Naive B cell (primary cell): ENCODE measurements around the gene ADGRB3. TPM values are rescaled to one million over a fixed set of nuclear protein-coding genes. Genes with fewer than 3 reads are reported as not detected.

Source experiments
- ATAC-seq, 2 donors: fragments of 150-1000 bp; cut with Tn5 transposase; 2 replicates each; pipeline ENCODE4 v1.10.0; 2021; ENCODE audit warnings: low read depth in 2 of 2, mild to moderate bottlenecking in 2 of 2, moderate library complexity in 2 of 2
- DNase-seq: peaks from one replicate; pipeline ENCODE4 v3.0.0; 2022
- H3K27ac Mint-ChIP-seq, 6 donors: one replicate each; pipeline ENCODE4 v1.8.0; 2020 to 2022; ENCODE audit warnings: mild to moderate bottlenecking in 6 of 6, mixed read lengths in 6 of 6, moderate library complexity in 5 of 6, inconsistent platforms in 2 of 6
- H3K27me3 Mint-ChIP-seq, 3 donors: one replicate each; pipeline ENCODE4 v1.8.0; 2021 to 2022; ENCODE audit warnings: mixed read lengths in 3 of 3, mild to moderate bottlenecking in 1 of 3
- H3K36me3 Mint-ChIP-seq, 2 donors: one replicate each; pipeline ENCODE4 v1.8.0; 2020 to 2022; ENCODE audit warnings: mixed read lengths in 2 of 2, inconsistent platforms in 1 of 2, mild to moderate bottlenecking in 1 of 2
- H3K4me1 Mint-ChIP-seq, 3 donors: one replicate each; pipeline ENCODE4 v1.8.0; 2020 to 2022; ENCODE audit warnings: mixed read lengths in 3 of 3, inconsistent platforms in 1 of 3, mild to moderate bottlenecking in 1 of 3, moderate library complexity in 1 of 3
- H3K4me3 Mint-ChIP-seq, 8 donors: one replicate each; pipeline ENCODE4 v1.8.0; 2020 to 2022; ENCODE audit warnings: mild to moderate bottlenecking in 8 of 8, mixed read lengths in 8 of 8, moderate library complexity in 8 of 8, inconsistent platforms in 2 of 8
- H3K9me3 Mint-ChIP-seq, 7 donors: one replicate each; pipeline ENCODE4 v1.8.0; 2020 to 2022; ENCODE audit warnings: mixed read lengths in 7 of 7, mild to moderate bottlenecking in 5 of 7, inconsistent platforms in 2 of 7, moderate library complexity in 1 of 7
- polyA plus RNA-seq, 6 donors: library from polyadenylated mRNA; unstranded; fragments of 300-500 nt; fragmentation: Illumina TruSeq; gene quantifications; one replicate each; pipeline ENCODE4 v1.2.3, GENCODE V29; 2021; ENCODE audit warnings: low read depth in 6 of 6

ADGRB3 gene
- polyA plus RNA-seq, 6 donors from 2014 or later = not detected

- ATAC-seq (no peak), DNase-seq (no peak)
- Mint-ChIP-seq H3K9me3 (peaks cover 0 to 5% (median 0%) of the 10 kb centered on the region in 7 donors), H3K4me3 (no peak overlapping the region), H3K4me1 (no peaks in the 10 kb centered on the region), H3K36me3 (no peaks in the 10 kb centered on the region), H3K27me3 (no peaks in the 10 kb centered on the region), H3K27ac (no peak overlapping the region)
Observed at GRCh38 chr6:69294407-69294806, 659.3 kb downstream of the ADGRB3 start.

GRCh38 chr6:69294862-69295261, 659.8 kb downstream of the ADGRB3 start:
- H3K4me3 Mint-ChIP-seq = no peak overlapping the region
- no peaks in the 10 kb centered on the region for H3K27me3 Mint-ChIP-seq
- ATAC-seq = no peak
- H3K36me3 Mint-ChIP-seq = no peaks in the 10 kb centered on the region
- peaks cover 0 to 4% (median 0%) of the 10 kb centered on the region in 7 donors for H3K9me3 Mint-ChIP-seq
- DNase-seq = no peak
- H3K4me1 Mint-ChIP-seq = no peaks in the 10 kb centered on the region
- no peak overlapping the region for H3K27ac Mint-ChIP-seq

- Mint-ChIP-seq H3K36me3 (no peaks in the 10 kb centered on the region), H3K9me3 (peaks cover 0 to 13% (median 0%) of the 10 kb centered on the region in 7 donors), H3K27me3 (no peaks in the 10 kb centered on the region), H3K4me3 (no peak overlapping the region), H3K4me1 (no peaks in the 10 kb centered on the region), H3K27ac (no peak overlapping the region)
- DNase-seq = no peak
- ATAC-seq = no peak
Observed at GRCh38 chr6:69303382-69303781, 668.3 kb downstream of the ADGRB3 start.

- no peaks in the 10 kb centered on the region for H3K27me3 Mint-ChIP-seq
- H3K4me1 Mint-ChIP-seq = no peaks in the 10 kb centered on the region
- H3K36me3 Mint-ChIP-seq = no peaks in the 10 kb centered on the region
- no peak overlapping the region for H3K27ac Mint-ChIP-seq
- ATAC-seq = no peak
- DNase-seq = no peak
- H3K9me3 Mint-ChIP-seq = peaks cover 0 to 22% (median 1%) of the 10 kb centered on the region in 7 donors
- H3K4me3 Mint-ChIP-seq = no peak overlapping the region
Observed at GRCh38 chr6:69305456-69305855, 670.4 kb downstream of the ADGRB3 start.

- Mint-ChIP-seq H3K4me3 (no peak overlapping the region), H3K27ac (no peak overlapping the region)
Observed at GRCh38 chr6:69308584-69308983, 673.5 kb downstream of the ADGRB3 start.

GRCh38 chr6:69311888-69312287, 676.8 kb downstream of the ADGRB3 start:
- DNase-seq = no peak
- no peak overlapping the region for H3K4me3 Mint-ChIP-seq
- no peaks in the 10 kb centered on the region for H3K4me1 Mint-ChIP-seq
- ATAC-seq = no peak
- no peaks in the 10 kb centered on the region for H3K27me3 Mint-ChIP-seq
- no peak overlapping the region for H3K27ac Mint-ChIP-seq
- H3K36me3 Mint-ChIP-seq = no peaks in the 10 kb centered on the region
- peaks cover 0 to 18% (median 2%) of the 10 kb centered on the region in 7 donors for H3K9me3 Mint-ChIP-seq

More at GRCh38 chr6:69308584-69308983, 673.5 kb downstream of the ADGRB3 start:
- ATAC-seq (no peak), DNase-seq (no peak)
- Mint-ChIP-seq H3K36me3 (no peaks in the 10 kb centered on the region), H3K27me3 (no peaks in the 10 kb centered on the region), H3K9me3 (peaks cover 0 to 18% (median 2%) of the 10 kb centered on the region in 7 donors), H3K4me1 (no peaks in the 10 kb centered on the region)

GRCh38 chr6:69314001-69314400, 678.9 kb downstream of the ADGRB3 start:
- Mint-ChIP-seq H3K4me1 (no peaks in the 10 kb centered on the region), H3K27me3 (no peaks in the 10 kb centered on the region), H3K9me3 (peaks cover 0 to 4% (median 1%) of the 10 kb centered on the region in 7 donors), H3K4me3 (no peak overlapping the region), H3K27ac (no peak overlapping the region), H3K36me3 (no peaks in the 10 kb centered on the region)
- ATAC-seq (no peak), DNase-seq (no peak)

- DNase-seq = no peak
- Mint-ChIP-seq H3K4me3 (no peak overlapping the region), H3K27me3 (no peaks in the 10 kb centered on the region), H3K36me3 (no peaks in the 10 kb centered on the region), H3K4me1 (no peaks in the 10 kb centered on the region), H3K27ac (no peak overlapping the region), H3K9me3 (peaks cover 0 to 4% (median 0%) of the 10 kb centered on the region in 7 donors)
- no peak for ATAC-seq
Observed at GRCh38 chr6:69314531-69314930, 679.4 kb downstream of the ADGRB3 start.

GRCh38 chr6:69331886-69332285, 696.8 kb downstream of the ADGRB3 start:
- Mint-ChIP-seq H3K9me3 (peaks cover 0 to 4% (median 0%) of the 10 kb centered on the region in 7 donors), H3K4me1 (no peaks in the 10 kb centered on the region), H3K36me3 (no peaks in the 10 kb centered on the region), H3K27ac (no peak overlapping the region), H3K4me3 (no peak overlapping the region), H3K27me3 (no peaks in the 10 kb centered on the region)
- ATAC-seq = no peak
- DNase-seq = no peak

GRCh38 chr6:69337311-69337710, 702.2 kb downstream of the ADGRB3 start:
- Mint-ChIP-seq H3K27ac (no peak overlapping the region), H3K4me1 (no peaks in the 10 kb centered on the region), H3K4me3 (no peak overlapping the region), H3K36me3 (no peaks in the 10 kb centered on the region), H3K27me3 (no peaks in the 10 kb centered on the region), H3K9me3 (peaks cover 0 to 2% (median 0%) of the 10 kb centered on the region in 7 donors)
- DNase-seq (no peak), ATAC-seq (no peak)

GRCh38 chr6:69338431-69339162, 703.5 kb downstream of the ADGRB3 start:
- Mint-ChIP-seq H3K27ac (no peak overlapping the region), H3K36me3 (no peaks in the 10 kb centered on the region), H3K4me1 (no peaks in the 10 kb centered on the region), H3K27me3 (no peaks in the 10 kb centered on the region), H3K9me3 (no peaks in the 10 kb centered on the region), H3K4me3 (no peak overlapping the region)
- no peak for ATAC-seq
- DNase-seq = no peak

GRCh38 chr6:69339163-69339550, 704.1 kb downstream of the ADGRB3 start:
- DNase-seq = no peak
- Mint-ChIP-seq H3K4me3 (no peak overlapping the region), H3K27ac (no peak overlapping the region), H3K27me3 (no peaks in the 10 kb centered on the region), H3K4me1 (no peaks in the 10 kb centered on the region), H3K36me3 (no peaks in the 10 kb centered on the region), H3K9me3 (no peaks in the 10 kb centered on the region)
- no peak for ATAC-seq

- Mint-ChIP-seq H3K27ac (no peak overlapping the region), H3K4me1 (no peaks in the 10 kb centered on the region), H3K9me3 (peaks cover 0 to 3% (median 0%) of the 10 kb centered on the region in 7 donors), H3K36me3 (no peaks in the 10 kb centered on the region), H3K27me3 (no peaks in the 10 kb centered on the region), H3K4me3 (no peak overlapping the region)
- DNase-seq = no peak
- ATAC-seq = no peak
Observed at GRCh38 chr6:69340196-69340595, 705.1 kb downstream of the ADGRB3 start.

- Mint-ChIP-seq H3K36me3 (no peaks in the 10 kb centered on the region), H3K9me3 (peaks cover 0 to 19% (median 8%) of the 10 kb centered on the region in 7 donors), H3K27ac (no peak overlapping the region), H3K27me3 (no peaks in the 10 kb centered on the region), H3K4me1 (no peaks in the 10 kb centered on the region), H3K4me3 (no peak overlapping the region)
- no peak for DNase-seq
- no peak for ATAC-seq
Observed at GRCh38 chr6:69343851-69344250, 708.8 kb downstream of the ADGRB3 start.
